SU-DHL-6 (cell line): ENCODE results near the gene NFIA.

ENCODE experiments used
- H2AFZ ChIP-seq: fragments of 200-600 bp; sonication (generic); 2 replicates; pipeline ENCODE4 v1.6.1; 2014; ENCODE audit warnings: low read depth, mild to moderate bottlenecking, moderate library complexity, mixed read lengths, antibody characterized with exemption, low read length; ENCODE audit not compliant: severe bottlenecking
- H3F3A ChIP-seq: fragments of 200-600 bp; shearing (Covaris generic); 2 replicates; pipeline ENCODE4 v1.6.0; 2016; ENCODE audit warnings: antibody characterized with exemption, mild to moderate bottlenecking; ENCODE audit not compliant: insufficient read depth
- H3K27ac ChIP-seq: fragments of 200-600 bp; sonication (generic); 2 replicates; pipeline ENCODE4 v1.5.1; 2016; ENCODE audit warnings: low read depth, mild to moderate bottlenecking, low read length, moderate library complexity, mixed read lengths
- H3K27me3 ChIP-seq: fragments of 200-600 bp; sonication (generic), shearing (Covaris generic); 2 replicates; pipeline ENCODE4 v1.6.0; 2014; ENCODE audit warnings: mild to moderate bottlenecking, low read length
- H3K36me3 ChIP-seq: fragments of 200-600 bp; sonication (generic); 2 replicates; pipeline ENCODE4 v1.6.1; 2014; ENCODE audit warnings: mild to moderate bottlenecking, low read length, mixed read lengths
- H3K4me2 ChIP-seq: fragments of 300-600, 200-600 bp; shearing (Covaris generic), sonication (generic); 2 replicates; pipeline ENCODE4 v1.6.0; 2014; ENCODE audit warnings: low read length, low read depth, mild to moderate bottlenecking; ENCODE audit not compliant: poor library complexity, severe bottlenecking
- H3K4me3 ChIP-seq: fragments of 200-600 bp; sonication (generic); 2 replicates; pipeline ENCODE4 v1.5.1; 2014; ENCODE audit warnings: antibody characterized with exemption, low read length, mild to moderate bottlenecking, mixed read lengths; ENCODE audit not compliant: insufficient read depth, poor library complexity, severe bottlenecking
- H3K79me2 ChIP-seq: fragments of 200-600 bp; sonication (generic); 2 replicates; pipeline ENCODE4 v1.6.1; 2014; ENCODE audit warnings: mild to moderate bottlenecking, low read length, moderate library complexity; ENCODE audit not compliant: insufficient read depth
- H3K9ac ChIP-seq: fragments of 200-600 bp; sonication (generic); 2 replicates; pipeline ENCODE4 v1.7.0; 2014; ENCODE audit warnings: mild to moderate bottlenecking, low read length
- H3K9me2 ChIP-seq: fragments of 200-600 bp; sonication (generic); replicated peaks from 2 replicates; pipeline ENCODE4 v1.6.1; 2014; ENCODE audit warnings: low read length; ENCODE audit not compliant: insufficient read depth
- H3K9me3 ChIP-seq: fragments of 200-600 bp; sonication (generic); 2 replicates; pipeline ENCODE4 v1.6.1; 2014; ENCODE audit warnings: low read length, mixed read lengths; ENCODE audit not compliant: insufficient read depth
- H4K20me1 ChIP-seq: fragments of 200-600 bp; sonication (generic); 2 replicates; pipeline ENCODE4 v1.6.1; 2014; ENCODE audit warnings: low read depth, mild to moderate bottlenecking, antibody characterized with exemption, low read length, moderate library complexity, mixed read lengths
- CTCF ChIP-seq: fragments of 200-600 bp; sonication (generic); IDR thresholded peaks from one replicate; pipeline ENCODE4 v1.5.1; 2017; ENCODE audit warnings: antibody characterized with exemption, mild to moderate bottlenecking, low read length, moderate library complexity; ENCODE audit not compliant: insufficient read depth, poor library complexity, severe bottlenecking
- EZH2phosphoT487 ChIP-seq: fragments of 200-600 bp; sonication (generic), shearing (Covaris generic); conservative IDR thresholded peaks from 2 replicates; pipeline ENCODE4 v1.6.1; 2018; ENCODE audit warnings: mild to moderate bottlenecking, antibody characterized with exemption, low read length, moderate library complexity, mixed read lengths

The NFIA gene

GRCh38 chr1:61085983-61086644, 3.8 kb downstream of the NFIA start:
- Histone ChIP-seq H3F3A (peaks cover 14% of the 10 kb centered on the region; the same call in 1 of the 2 replicates), H3K79me2 (peaks cover 5% of the 10 kb centered on the region; the same call in 1 of the 2 replicates), H3K27me3 (no peaks in the 10 kb centered on the region), H4K20me1 (peaks cover 27% of the 10 kb centered on the region; the same call in 1 of the 2 replicates), H2AFZ (no peak overlapping the region), H3K9me3 (no peaks in the 10 kb centered on the region), H3K27ac (no peak overlapping the region), H3K4me3 (no peak overlapping the region), H3K9me2 (no peaks in the 10 kb centered on the region), H3K9ac (no peak overlapping the region), H3K36me3 (peaks cover 9% of the 10 kb centered on the region; the same call in 1 of the 2 replicates), H3K4me2 (no peak overlapping the region)
- TF ChIP-seq EZH2phosphoT487 (no peak), CTCF (no peak)

DNA sequence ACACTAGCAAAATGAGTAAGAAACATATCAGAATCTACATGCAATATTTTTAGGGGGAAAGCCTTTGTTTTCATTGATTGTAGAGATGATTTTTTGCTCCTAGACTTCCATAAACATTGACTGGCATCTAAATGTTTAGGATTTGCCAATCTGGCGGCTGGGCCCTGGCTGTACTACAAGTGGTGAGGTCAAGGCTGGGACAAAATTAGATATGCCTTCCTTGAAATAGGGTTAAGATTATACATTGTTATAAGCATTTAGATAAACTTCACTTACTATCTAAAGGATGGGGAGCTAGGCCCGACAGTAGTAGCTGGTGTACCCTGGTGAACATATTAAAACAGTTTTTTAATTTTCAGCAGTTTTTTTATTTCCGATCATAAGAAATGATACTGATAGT, 5.2 kb downstream of the NFIA start:
- no peak for TF ChIP-seq EZH2phosphoT487
- no peak for TF ChIP-seq CTCF
- H3K27ac ChIP-seq: no peak overlapping the region
- no peaks in the 10 kb centered on the region for H3K9me2 ChIP-seq
- H3K79me2 ChIP-seq: peaks cover 10% of the 10 kb centered on the region; the same call in 1 of the 2 replicates
- H3K9me3 ChIP-seq: no peaks in the 10 kb centered on the region
- H3K9ac ChIP-seq: no peak overlapping the region
- no peak overlapping the region for H2AFZ ChIP-seq
- H3K4me2 ChIP-seq: no peak overlapping the region
- H3K27me3 ChIP-seq: no peaks in the 10 kb centered on the region
- peaks cover 9% of the 10 kb centered on the region; the same call in 1 of the 2 replicates for H3K36me3 ChIP-seq
- H3K4me3 ChIP-seq: no peak overlapping the region
- peaks cover 10% of the 10 kb centered on the region; the same call in 1 of the 2 replicates for H3F3A ChIP-seq
- H4K20me1 ChIP-seq: peaks cover 29% of the 10 kb centered on the region; the same call in 1 of the 2 replicates

DNA sequence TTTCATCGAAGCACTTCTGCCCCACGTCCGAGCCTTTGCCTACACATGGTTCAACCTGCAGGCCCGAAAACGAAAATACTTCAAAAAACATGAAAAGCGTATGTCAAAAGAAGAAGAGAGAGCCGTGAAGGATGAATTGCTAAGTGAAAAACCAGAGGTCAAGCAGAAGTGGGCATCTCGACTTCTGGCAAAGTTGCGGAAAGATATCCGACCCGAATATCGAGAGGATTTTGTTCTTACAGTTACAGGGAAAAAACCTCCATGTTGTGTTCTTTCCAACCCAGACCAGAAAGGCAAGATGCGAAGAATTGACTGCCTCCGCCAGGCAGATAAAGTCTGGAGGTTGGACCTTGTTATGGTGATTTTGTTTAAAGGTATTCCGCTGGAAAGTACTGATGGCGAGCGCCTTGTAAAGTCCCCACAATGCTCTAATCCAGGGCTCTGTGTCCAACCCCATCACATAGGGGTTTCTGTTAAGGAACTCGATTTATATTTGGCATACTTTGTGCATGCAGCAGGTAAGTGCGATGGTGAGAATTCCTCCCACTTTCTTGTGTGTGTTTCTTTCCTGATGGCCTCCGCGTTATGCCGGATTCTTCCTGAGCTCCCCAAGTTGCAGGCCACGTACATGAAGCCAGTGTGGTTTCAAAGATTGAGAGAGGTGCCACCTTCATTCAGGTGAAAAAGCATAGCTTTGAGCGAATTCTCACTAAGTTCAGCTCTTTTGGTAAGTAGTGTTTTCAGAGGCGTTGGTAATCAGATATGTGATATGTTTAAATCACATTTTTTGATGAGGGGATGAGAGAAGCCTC, 6.0 kb downstream of the NFIA start:
- H3K4me2 ChIP-seq: no peak overlapping the region
- peaks cover 9% of the 10 kb centered on the region; the same call in 1 of the 2 replicates for H3K36me3 ChIP-seq
- H3K9me3 ChIP-seq: no peaks in the 10 kb centered on the region
- H3K9me2 ChIP-seq: no peaks in the 10 kb centered on the region
- no peaks in the 10 kb centered on the region for H3K27me3 ChIP-seq
- H3K9ac ChIP-seq: no peak overlapping the region
- peaks cover 12% of the 10 kb centered on the region; the same call in 1 of the 2 replicates for H3K79me2 ChIP-seq
- peaks cover 10% of the 10 kb centered on the region; the same call in 1 of the 2 replicates for H3F3A ChIP-seq
- H3K4me3 ChIP-seq: no peak overlapping the region
- peaks cover 29% of the 10 kb centered on the region; the same call in 1 of the 2 replicates for H4K20me1 ChIP-seq
- H2AFZ ChIP-seq: no peak overlapping the region
- H3K27ac ChIP-seq: no peak overlapping the region
- TF ChIP-seq CTCF (no peak), EZH2phosphoT487 (no peak)
